GM19193 (cell line): ENCODE data around the gene PRSS57.

Experiments
- POLR2A ChIP-seq: IDR thresholded peaks from 4 replicates; pipeline ENCODE4 v1.6.1; 2011; ENCODE audit not compliant: insufficient read depth, insufficient read length; ENCODE audit errors: extremely low read depth

PRSS57 gene

GRCh38 chr19:709196-709964 lies 14.1 kb upstream of the PRSS57 start:
- no peak for TF ChIP-seq POLR2A

DNA sequence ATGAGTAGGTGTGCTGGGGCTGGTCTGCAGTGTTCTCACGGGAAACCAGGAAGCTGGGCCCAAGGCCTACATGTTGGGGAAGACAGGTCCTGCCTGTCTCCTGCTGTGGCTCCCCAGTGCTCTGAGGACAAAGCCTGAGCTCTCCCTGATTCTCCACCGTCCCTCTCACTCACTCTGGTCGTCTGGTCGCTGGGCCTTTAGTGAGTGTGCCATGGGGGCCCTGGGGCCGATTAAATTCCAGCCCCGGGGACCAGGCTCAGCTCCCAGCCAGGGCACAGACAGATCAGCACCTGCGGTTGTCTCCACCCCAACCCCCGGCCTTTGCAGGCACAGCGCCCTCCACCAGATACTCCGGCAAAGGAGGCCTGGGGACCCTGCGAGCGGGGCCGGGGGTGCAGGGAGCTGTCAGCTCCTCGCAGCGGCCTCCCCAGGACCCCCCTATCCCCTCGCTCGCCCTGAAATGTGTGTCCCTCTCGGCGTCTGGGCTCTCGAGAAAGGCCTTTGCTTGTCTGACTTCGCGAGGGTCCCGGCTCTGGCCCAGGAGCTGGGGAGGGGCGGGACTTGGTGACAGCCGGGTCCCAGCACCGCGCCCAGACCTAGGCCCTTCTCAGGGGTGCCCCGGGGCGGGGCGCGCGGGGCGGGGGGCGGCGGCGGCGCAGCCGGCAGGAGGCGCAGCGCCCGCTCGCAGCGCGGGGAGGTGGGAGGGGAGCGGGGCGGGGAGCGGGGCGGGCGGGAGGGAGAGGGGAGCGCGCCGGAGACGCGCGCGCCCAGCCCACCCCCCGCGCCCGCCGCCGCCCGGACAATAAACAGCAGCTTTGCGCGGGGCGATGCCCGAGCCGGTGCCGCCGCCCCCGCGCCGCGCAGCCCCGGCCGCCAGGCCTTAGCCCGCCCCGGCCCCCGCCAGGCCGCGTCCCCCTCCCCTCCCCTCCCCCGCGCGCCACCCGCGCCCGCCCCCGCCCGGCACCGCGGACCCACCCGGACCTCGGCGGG lies 13.2 kb upstream of the PRSS57 start, which contains the start of gene PALM:
PALM (plus strand) TSS at position 782 of the 990 bp plus-strand sequence. CDS start 212 bp downstream, outside the sequence.
- TF ChIP-seq POLR2A: no peak

- no peak for TF ChIP-seq POLR2A
These were observed 9.1 kb upstream of the PRSS57 start for GRCh38 chr19:704447-704741.

- TF ChIP-seq POLR2A: no peak
These were observed 8.6 kb upstream of the PRSS57 start for GRCh38 chr19:703651-704446.

GRCh38 chr19:703329-703650 lies 8.0 kb upstream of the PRSS57 start:
- no peak for TF ChIP-seq POLR2A

- no peak for TF ChIP-seq POLR2A
These were observed 536 bp downstream of the PRSS57 start for GRCh38 chr19:694481-695351.

DNA sequence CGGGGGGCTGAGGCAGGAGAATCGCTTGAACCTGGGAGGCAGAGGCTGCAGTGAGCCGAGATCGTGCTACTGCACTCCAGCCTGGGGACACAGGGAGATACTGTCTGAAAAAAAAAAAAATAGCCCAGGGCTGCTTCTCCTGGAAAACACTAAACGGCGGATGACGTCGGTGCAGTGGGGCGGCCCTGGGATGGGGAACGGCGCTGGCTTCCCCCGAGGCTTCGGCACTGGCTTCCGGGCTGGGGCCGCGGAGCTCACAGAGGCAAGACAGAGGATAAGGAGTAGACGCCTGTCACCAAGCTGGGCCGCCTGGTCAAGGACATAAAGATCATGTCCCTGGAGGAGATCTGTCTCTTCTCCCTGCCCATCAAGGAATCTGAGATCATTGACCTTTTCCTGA lies 5.0 kb downstream of the PRSS57 start:
- TF ChIP-seq POLR2A: no peak

DNA sequence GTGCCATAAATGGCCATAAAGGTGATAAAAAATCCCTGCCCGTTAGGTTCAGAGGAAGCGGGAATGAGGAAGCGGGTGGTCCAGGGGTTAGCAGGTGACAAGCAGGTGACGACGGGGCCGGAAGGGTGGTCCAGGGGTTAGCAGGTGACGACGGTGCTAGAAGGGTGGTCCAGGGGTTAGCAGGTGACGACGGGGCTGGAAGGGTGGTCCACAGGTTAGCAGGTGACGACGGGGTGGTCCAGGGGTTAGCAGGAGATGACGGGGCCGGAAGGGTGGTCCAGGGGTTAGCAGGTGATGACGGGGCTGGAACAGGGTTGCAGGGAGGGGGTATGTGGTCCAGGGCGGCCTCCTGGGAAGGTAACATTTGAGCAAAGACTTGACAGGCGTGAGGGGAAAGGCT lies 6.3 kb downstream of the PRSS57 start:
- no peak for TF ChIP-seq POLR2A

DNA sequence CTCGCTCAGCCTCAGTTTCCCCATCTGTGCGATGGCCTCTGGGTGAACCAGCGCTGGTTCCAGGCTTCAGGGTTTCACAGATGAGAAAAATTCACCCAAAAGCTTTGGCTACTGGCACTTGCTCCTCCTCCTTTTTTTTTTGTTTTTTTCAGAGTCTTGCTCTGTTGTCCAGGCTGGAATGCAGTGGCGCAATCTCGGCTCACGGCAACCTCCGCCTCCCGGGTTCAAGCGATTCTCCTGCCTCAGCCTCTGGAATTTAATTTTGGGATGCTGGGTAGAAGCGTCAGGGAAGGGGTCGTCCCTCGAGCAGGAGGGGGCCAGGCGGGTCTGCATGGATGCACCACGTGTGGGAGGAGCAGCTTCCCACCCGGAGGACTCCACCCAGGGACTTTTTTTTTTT lies 7.0 kb downstream of the PRSS57 start:
- no peak for TF ChIP-seq POLR2A

- TF ChIP-seq POLR2A: no peak
These were observed 7.6 kb downstream of the PRSS57 start for GRCh38 chr19:687569-688166.

GRCh38 chr19:686589-687297 lies 8.5 kb downstream of the PRSS57 start:
- no peak for TF ChIP-seq POLR2A

DNA sequence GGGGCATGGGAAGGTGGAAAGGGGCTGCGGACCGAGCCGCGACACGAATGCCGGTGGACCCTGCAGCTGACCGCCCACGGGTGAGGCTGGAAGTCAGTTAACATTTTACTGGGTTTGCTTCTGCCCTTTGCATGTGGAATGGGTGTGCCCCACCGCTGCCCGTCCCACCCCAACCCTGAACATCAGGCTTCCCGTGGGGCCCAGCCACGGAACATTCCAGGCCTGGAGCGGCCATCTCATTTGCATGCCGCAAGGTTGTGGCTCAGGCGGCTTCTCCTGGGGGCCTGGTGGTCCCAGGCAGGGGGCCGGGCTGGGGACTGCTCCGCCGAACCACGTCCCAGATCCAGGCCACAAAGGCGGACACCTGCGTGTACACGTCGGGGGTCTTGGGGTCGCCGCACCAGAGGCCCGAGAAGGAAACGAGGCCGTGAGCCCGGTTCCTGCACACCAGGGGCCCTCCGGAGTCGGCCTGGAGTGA lies 9.8 kb downstream of the PRSS57 start:
- TF ChIP-seq POLR2A: no peak

DNA sequence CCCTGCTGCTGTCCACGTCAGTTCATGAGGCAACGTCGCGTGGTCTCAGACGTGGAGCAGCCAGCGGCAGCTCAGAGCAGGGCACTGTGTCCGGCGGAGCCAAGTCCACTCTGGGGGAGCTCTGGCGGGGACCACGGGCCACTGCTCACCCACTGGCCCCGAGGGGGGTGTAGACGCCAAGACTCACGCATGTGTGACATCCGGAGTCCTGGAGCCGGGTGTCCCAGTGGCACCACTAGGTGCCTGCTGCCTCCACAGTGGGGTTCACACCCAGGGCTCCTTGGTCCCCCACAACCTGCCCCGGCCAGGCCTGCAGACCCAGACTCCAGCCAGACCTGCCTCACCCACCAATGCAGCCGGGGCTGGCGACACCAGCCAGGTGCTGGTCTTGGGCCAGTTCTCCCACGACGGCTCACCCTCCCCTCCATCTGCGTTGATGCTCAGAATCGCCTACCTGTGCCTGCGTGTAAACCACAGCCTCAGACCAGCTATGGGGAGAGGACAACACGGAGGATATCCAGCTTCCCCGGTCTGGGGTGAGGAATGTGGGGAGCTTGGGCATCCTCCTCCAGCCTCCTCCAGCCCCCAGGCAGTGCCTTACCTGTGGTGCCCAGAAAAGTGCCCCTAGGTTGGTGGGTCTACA lies 12.5 kb downstream of the PRSS57 start:
- no peak for TF ChIP-seq POLR2A
